ENCODE data around the gene ING5. TPM values are rescaled to one million over a fixed set of nuclear protein-coding genes. Genes with fewer than 3 reads are reported as not detected.

Gene ING5
- total RNA-seq (2022; extraction: Qiagen RNA extraction; ENCODE audit: low read depth): 19.5 to 25.6 TPM (median 21.7 TPM) in 5 replicates

DNA sequence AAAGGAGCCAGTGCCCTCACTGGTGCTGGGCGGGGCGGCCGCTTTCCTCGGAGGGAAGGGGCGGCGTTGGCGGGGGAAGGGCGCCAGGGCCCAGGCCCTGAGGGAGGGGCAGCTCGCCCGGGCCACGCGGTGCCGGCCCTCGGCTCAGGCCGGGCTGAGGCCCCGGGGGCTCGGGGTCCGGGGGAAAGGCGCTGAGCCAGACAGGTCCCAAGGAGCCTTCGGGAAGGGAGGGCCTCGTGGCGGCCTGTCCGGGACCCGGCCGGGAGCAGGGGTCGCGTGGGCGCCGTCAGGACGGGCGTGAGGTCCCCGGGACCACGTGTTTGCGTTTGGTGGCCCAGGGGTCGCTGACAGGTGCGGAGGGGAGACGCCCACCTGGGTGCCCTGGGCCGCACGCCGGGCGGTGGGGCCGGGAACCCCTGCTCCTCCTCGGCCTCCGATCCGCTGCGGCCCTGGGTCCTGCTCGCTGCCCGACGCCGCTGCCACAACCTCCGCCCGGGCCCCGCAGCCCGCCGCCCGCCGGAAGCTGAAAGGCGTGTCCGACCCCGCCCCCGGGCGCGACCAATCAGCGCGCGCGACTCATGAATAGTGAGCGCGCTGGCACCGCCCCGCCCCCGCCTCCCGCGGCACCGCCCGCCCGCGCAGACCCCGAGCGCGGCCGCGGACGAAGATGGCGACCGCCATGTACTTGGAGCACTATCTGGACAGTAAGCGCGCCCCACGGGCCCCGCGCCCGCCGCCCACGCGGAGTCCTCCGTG lies at the start of gene ING5:
Gene ING5, plus strand, starts transcription at position 641 of the 756 bp plus-strand sequence. Its CDS starts 27 bp downstream, at position 668.

DNA sequence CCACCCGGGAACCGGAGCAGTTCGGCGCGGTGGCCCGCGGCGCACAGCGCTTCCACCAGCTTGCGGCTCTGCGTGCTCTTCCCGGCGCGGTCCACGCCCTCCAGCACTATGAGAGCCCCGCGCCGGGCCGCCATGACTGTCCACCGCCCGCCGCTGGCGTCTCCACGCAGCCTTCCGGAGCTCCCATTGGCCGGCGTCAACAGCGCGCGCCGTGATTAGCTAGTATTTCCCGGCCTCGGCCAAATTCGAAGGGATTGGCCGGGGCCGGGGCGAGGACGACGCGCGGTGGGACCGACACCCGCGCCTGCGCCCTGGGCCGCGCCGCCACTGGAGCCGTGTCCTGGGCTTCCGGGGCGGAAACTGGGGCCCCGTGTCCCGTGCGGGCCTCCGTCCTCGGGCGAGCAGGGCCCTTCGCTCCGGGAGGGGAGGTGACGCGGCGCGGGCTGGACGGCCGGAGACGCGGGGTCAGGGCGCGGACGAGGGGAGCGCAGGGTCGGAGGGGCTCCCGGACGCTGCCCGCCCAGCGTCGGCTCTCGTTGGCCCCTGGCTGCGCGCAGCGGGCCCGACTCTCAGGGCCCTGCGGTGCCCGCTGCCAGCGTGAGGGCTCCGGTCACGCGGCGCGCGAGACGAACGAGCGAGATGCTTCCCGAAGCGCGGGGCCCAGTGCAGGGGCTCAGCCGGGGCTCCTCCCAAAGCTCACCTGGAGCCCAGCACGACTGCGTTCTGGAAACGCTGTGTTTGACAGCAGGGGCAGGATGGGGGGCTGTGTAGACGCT lies 15.0 kb upstream of the ING5 start, which contains the start of gene DTYMK:
Gene DTYMK, minus strand, starts transcription at position 166 of the 776 bp plus-strand sequence. Its CDS starts 32 bp downstream, at position 134.

GRCh38 chr2:241734467-241735208 lies 32.8 kb downstream of the ING5 start, which contains the start of gene D2HGDH:
Gene D2HGDH, plus strand, starts transcription at chr2:241734630. Its CDS starts 595 bp downstream, at chr2:241735225.

DNA sequence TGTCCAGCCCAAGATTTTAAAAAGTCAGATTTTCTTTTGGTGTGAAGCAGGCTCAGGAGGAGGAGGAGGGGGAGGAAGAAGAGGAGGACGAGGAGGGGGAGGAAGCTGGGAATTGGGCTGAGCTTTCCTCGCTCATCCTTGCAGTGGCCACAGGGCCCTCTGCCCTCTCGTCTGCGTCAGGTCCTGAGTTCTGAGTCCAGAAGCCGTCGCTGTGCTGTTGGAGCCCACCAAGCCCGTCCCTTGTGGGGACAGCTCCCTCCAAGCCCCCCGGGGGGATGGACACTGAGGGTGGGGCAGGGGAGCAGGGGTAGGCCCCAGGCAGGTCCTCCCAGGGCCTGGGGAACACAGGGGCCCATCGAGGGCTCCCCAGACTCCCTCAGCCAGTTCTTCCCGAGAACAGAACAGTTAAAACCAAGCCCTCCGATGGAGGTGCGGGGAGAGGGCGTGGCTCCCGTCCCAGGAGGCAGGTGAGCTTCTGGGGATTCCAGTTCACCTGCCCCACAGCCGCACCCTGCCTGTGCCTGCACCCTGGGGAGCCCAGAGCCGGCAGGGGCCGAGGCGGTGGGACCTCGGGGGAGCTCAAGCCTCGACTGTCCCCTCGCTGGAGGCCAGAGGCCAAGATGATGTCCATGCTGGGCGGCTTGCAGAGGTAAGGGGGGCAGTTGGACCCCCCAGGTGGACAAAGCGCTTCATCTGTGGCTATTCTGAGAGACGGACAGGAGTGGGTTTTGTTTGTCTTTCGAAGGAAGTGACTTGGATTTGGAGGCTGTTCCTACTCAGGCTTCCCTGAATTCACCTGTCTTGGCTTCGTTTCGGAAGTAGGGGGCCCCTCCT lies 74.7 kb downstream of the ING5 start, which contains the start of gene GAL3ST2:
Gene GAL3ST2, plus strand, starts transcription at position 487 of the 834 bp plus-strand sequence. Its CDS starts 134 bp downstream, at position 621.

Other genes starting within 250 kb of the ING5 start
- 98.8 to 111 TPM (median 105 TPM) in 5 replicates for gene STK25, start 193.5 kb upstream of the ING5 start, total RNA-seq (2022; extraction: Qiagen RNA extraction; ENCODE audit: low read depth)
- 23.4 to 34.1 TPM (median 33.3 TPM) in 5 replicates for gene BOK, start 143.3 kb upstream of the ING5 start, total RNA-seq (2022; extraction: Qiagen RNA extraction; ENCODE audit: low read depth)
- 59.5 to 87.8 TPM (median 76.1 TPM) in 5 replicates for gene THAP4, start 64.9 kb upstream of the ING5 start, total RNA-seq (2022; extraction: Qiagen RNA extraction; ENCODE audit: low read depth)
- gene ATG4B, start 64.3 kb upstream of the ING5 start, total RNA-seq (2022; extraction: Qiagen RNA extraction; ENCODE audit: low read depth): 41.6 to 64.8 TPM (median 50.7 TPM) in 5 replicates
- 126 to 157 TPM (median 137 TPM) in 5 replicates for gene DTYMK, start 15.2 kb upstream of the ING5 start, total RNA-seq (2022; extraction: Qiagen RNA extraction; ENCODE audit: low read depth)
- gene D2HGDH, start 32.6 kb downstream of the ING5 start, total RNA-seq (2022; extraction: Qiagen RNA extraction; ENCODE audit: low read depth): 6.6 to 9.2 TPM (median 8.7 TPM) in 5 replicates
- 0.10 to 0.34 TPM (median 0.13 TPM) in 5 replicates for gene GAL3ST2, start 74.8 kb downstream of the ING5 start, total RNA-seq (2022; extraction: Qiagen RNA extraction; ENCODE audit: low read depth)
- gene NEU4, start 107.2 kb downstream of the ING5 start, total RNA-seq (2022; extraction: Qiagen RNA extraction; ENCODE audit: low read depth): 0.08 to 0.48 TPM (median 0.19 TPM) in 5 replicates
- not detected in 5 replicates for gene PDCD1, start 156.9 kb downstream of the ING5 start, total RNA-seq (2022; extraction: Qiagen RNA extraction; ENCODE audit: low read depth)
- not detected in 5 replicates for gene RTP5, start 167.7 kb downstream of the ING5 start, total RNA-seq (2022; extraction: Qiagen RNA extraction; ENCODE audit: low read depth)

All from A549 treated with GW870086 at 1 μM for 4 hours (cell line).